HG03175 (cell line): ENCODE data around the gene TBC1D14.

Experiments
- ATAC-seq: cut with Tn5 transposase; IDR thresholded peaks from one replicate; pipeline ENCODE4 v1.9.1; 2021; ENCODE audit warnings: mild to moderate bottlenecking, moderate library complexity; ENCODE audit not compliant: unreplicated experiment

Gene TBC1D14, protein sequence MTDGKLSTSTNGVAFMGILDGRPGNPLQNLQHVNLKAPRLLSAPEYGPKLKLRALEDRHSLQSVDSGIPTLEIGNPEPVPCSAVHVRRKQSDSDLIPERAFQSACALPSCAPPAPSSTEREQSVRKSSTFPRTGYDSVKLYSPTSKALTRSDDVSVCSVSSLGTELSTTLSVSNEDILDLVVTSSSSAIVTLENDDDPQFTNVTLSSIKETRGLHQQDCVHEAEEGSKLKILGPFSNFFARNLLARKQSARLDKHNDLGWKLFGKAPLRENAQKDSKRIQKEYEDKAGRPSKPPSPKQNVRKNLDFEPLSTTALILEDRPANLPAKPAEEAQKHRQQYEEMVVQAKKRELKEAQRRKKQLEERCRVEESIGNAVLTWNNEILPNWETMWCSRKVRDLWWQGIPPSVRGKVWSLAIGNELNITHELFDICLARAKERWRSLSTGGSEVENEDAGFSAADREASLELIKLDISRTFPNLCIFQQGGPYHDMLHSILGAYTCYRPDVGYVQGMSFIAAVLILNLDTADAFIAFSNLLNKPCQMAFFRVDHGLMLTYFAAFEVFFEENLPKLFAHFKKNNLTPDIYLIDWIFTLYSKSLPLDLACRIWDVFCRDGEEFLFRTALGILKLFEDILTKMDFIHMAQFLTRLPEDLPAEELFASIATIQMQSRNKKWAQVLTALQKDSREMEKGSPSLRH

DNA sequence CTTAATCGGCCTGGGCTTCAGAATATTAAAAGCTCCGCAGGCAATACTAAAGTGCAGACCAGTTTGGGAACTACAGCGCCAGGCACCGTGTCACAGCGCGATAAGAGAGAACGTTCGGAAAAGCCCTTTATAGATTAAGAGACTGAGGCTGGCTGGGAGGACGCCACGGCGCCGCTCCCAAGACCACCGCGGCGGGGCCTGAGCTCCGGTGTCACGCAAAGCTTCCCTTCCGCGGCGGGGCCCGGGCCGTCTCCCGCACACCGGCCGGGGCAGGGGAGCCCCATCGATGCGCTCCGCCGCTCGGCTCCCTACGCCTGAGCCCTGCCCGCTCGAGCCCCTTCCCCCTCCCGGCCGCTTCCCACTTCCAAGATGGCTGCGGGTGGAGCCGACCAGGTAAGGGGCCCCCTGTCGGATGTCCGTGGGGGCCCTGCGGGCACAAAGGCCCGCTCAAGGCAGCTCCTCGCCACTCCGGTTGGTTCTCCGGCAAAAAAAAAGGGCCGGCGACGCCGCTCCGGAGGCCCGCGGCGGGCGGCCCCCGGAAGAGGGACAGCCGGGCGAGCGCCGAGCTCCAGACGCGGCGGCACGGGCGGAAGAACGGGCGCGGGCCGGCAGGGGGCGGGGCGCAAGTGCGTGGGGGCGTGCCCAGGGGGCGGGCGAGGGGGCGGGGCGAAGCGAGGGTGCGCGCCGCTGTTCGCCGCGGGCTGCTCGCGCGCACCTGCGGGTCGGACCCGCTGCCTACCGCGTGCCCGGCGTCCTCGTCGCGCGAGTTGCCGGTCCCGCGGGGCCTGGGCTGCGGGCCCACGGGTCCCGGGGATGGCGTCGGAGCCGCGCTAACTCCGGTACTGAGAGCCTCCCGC is at the start of gene TBC1D14:
Gene TBC1D14, plus strand, starts transcription at position 714 of the 857 bp plus-strand sequence. CDS start 13,564 bp downstream, outside the sequence.
- ATAC-seq, result peak; percentile 89

DNA sequence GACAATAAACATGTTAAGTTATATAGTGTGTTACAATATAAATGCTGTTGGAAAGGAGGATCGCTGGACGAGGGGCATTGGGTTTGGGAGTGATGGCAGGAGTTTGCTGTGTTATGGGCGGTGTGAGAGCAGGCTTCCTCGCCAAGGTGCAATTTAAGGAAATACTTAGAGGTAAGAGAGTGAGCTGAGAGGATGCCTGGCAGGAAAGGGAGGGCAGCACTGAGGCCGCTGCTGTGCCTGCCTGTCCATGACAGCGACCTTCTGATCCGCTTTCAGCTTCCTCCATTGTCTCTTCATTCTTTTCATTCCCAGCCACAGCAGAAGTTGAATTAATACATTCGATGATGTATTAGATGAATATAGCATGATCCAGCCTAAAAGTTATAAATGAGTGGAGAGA is 41.2 kb upstream of the TBC1D14 start:
- no peak for ATAC-seq

DNA sequence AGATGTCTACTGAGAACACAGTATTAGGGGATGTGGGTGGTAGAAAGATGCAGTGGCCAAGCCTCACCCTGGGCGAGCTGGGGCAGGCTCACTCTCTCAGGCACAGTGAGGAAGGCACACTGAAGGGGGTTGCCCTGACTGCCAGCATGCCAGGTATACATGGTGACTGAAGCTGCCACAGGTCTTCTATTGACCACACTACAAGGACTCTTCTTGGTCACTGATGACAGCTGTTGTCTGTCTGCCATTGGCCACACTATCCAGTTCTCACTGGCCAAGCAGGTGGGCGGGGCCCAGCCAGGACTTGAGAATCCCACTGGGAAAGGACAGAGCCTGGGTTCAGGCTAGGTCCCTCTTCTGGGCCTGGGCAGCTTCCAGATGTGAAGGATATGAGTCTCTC is 39.7 kb upstream of the TBC1D14 start:
- no peak for ATAC-seq

DNA sequence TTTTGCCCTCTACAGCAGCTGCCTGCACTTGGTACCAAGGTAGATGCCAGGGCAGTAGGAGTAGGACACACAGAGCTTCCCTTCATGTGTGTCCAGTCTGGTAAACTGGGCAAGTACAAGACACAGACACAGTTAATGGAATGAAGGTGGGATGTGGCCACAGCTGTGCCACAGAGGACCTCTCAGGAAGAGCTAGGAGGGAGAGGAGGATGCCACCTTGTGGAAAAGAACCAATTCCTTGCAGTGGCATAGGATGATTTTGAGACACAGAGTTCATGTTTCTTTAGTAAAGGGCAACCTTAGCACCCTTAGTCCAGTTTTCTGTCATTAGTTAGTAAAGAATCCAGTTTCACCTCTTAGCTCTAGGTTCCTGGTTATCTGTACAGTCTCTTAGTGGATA is 36.3 kb upstream of the TBC1D14 start:
- ATAC-seq, result no peak

DNA sequence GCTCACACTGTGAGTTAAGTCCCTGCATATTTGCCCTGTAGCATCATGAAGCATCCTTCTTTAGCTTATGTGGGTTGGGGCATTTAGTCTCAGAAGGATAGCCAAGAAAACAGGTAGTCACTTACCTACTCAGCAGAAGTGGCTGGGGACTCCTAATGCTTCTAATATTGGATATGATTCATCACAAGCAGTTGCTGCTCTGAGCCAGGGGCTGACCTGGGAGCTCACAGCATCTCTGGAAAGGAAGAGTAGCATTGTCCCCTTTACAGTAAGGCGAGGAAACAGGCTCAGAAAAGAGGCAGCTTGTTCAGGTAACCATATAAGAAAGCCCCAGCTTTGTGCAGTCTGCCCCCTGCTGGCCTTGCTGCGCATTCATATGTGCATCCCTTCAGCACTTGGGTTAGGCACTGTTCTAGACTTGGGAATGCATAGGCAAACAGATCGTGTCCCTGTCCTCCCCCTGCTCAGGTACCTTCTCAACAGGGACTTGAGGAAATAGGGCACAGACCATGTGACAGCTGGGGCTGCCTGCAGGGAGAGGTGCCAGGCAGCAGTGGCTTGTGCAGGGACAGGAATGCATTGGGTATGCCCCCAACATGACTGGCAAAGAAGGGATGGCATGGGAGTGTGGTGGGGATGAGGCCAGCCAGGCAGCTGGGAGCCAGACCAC is 35.7 kb upstream of the TBC1D14 start:
- peak; percentile 69 for ATAC-seq

DNA sequence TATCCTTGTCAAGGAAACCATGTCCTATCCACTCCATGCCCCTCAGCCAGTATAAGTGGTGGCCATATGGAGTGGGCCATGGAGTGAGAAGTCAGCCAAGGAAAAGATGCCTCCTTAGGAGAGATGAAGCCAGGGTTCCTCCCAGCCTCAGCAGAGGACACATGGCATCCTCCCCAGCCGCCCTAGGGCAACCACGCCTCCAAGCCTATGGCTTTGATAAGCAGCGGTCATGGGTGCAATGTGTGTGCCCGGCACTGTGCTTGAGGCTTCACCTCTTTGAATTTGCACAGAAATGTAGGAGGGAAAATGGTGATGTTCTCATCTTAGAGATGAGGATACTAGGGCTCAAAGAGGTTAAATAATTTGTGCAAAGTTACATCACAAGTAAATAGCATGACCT is 34.6 kb upstream of the TBC1D14 start:
- ATAC-seq, result no peak

DNA sequence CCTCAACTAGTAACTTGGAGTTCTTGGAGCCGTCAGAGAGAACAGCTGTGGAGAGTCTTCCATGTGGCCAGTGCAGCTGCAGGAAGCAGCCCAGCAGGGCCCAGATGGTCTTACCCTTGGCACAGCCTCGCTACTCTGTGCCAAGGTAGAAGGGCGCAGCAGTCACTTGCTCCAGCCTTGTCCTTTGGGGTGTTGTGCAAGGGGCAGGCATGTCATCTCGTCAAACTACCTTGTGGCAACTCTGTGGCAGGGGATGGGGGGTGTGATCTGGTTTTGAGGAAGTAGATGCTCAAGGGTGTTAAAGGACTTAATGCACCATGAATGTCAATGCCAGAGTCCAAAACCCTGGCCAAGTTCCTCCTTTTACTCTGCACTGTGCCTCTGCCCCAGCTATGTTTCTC is 34.2 kb upstream of the TBC1D14 start:
- peak; percentile 57 for ATAC-seq

DNA sequence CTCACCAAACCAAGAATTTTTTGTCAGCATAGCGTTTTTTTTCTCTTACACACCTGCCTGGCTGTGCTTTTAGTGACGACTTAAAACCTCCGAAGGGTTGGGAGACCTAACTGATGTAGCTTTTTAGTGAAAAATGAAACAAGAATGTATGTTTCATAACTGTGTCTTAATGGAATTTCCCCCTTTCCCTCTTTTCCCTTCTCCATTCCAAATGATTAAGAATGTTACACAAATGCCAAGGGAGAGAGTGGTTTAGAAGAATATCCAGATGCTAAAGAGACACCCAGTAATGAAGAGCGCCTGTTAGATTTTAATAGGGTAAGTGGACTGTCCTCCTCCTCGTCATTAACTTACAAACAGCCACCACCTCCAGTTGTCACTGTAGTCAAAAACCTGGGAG is 33.2 kb upstream of the TBC1D14 start:
- ATAC-seq, result no peak

DNA sequence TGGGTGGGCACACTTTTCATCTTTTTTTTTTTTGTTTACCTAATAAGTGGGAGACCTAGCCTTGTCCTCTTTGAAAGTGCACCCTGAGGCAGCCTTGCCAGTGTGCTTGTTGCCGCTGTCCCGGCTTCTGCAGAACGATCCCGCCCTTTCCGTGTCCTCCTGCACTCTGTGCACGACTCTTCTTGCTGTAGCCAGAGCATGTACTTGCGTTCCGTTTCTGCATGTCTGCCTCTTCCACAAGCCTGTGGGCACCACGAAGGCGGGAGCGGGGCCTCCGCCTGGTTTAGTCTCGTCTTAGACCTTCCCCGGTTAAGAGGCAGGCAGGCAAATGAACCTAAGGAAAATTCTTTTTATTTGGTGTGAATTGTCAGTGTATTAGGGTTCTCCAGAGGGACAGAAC is 32.6 kb upstream of the TBC1D14 start:
- no peak for ATAC-seq

DNA sequence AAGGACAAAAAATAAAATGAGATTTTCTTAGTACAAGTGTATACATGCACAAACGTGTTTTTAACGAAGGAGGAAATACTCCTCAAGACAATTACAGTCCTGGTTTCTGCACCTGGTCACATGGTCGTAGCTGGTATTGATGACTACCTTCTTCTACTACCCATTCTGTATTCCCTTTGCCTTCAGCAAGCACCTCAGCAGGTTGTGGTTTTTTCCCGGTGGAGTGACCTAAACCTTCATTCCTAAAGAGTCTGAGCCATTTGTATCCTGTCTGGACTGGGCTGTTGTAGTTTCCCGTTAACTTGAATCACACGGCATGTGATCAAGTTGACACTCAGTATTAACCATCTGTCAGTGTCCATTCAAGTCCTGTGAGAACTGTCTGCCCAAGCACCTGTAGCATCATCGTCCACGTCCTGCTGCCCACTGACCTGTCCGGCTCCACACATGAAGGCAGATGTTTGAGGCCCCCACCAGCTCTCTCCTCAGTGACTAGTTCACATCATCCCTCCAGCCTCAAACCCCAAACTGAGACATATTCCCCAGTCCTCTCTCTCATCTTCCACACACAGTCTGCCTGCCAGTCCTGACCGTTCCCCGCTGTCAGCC is 31.1 kb upstream of the TBC1D14 start:
- ATAC-seq, result no peak

DNA sequence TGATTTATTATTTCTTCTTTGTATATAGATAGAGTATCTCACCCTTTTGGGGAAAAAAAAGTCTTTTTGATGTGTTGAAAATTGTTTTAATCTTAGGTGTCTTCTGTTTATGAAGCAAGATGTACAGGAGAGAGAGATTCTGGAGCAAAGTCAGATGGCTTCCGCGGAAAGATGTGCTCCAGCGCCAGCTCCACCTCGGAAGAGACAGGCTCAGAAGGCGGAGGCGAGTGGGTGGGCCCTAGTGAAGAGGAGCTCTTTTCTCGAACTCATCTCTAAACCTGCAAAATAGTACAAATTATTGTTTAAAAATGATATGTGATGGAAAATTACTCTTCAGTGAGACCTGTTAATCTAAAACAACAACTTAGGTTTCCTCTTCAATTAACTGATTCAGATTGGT is 28.9 kb upstream of the TBC1D14 start:
- ATAC-seq, result no peak

DNA sequence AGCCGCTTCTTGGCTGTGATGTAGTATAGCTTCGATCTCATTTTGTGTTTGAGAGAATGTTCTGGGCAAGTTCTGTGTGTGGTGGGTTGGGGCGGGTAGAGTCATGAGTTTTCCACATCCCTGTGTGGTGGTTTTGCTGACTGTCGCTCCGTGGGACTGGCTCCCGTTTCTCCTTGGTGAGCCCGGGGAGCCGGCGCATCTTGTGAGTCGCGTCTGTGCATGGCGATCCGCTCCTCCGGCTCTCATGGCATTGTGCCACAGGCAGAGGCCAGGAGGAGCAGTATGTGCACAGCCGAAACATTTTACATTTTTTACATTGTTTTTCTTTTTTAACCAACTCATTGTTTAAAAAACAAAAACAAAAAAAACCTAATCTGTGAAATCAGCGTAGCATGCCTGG is 27.7 kb upstream of the TBC1D14 start:
- no peak for ATAC-seq

DNA sequence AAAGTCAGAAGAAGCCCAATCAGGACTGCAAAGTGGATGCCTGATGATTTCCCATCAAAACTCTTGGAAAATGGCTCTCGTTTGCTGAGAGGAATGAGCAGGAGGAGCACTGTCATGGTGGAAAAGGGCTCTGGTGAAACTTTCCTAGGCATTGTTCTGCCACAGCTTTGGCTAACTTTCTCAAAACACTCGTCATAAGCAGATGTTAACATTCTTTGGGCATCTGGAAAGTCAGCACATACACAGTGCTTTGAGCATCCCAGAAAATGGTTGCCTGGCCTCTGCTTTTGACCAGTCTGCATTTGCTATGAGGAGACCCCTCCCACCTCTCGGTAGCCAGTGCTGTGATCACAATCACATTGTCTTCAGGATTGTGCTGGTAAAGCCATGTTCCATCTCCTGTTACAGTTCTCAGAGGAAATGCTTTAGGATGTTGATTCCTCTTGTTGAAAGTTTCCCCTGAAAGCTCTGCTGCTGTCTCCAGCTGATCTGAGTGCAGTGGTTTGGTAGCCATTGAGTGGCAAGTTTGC is 25.2 kb upstream of the TBC1D14 start:
- ATAC-seq, result no peak

DNA sequence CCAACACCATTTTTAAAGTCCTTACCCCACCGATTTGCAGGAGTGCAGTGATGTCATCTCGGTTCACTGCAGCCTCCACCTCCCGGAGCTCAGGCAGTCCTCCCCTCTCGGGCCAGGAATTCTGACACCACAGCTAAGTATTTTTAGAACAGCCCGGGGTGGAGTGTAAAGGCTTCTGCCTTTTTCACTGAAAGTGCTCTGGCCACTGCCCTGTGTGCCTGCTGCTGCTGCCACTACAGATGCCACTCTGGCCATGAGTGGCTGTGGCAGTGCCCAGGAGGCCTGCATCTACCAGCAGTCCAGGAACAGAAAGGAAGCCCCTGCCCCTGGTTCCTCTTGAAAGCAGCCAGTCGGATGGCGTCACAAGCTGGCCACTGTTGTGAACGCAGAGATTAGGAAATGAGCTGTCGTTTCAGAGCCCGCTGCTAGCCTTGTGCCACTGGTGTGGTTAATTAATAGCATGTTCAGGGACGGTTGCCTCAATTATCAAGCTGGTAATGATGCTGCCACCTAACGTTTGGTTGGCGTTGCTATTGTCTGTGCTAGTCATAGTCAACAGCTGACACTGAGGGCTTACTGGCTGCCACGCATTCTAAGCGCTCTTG is 23.6 kb upstream of the TBC1D14 start:
- ATAC-seq, result peak; percentile 68

DNA sequence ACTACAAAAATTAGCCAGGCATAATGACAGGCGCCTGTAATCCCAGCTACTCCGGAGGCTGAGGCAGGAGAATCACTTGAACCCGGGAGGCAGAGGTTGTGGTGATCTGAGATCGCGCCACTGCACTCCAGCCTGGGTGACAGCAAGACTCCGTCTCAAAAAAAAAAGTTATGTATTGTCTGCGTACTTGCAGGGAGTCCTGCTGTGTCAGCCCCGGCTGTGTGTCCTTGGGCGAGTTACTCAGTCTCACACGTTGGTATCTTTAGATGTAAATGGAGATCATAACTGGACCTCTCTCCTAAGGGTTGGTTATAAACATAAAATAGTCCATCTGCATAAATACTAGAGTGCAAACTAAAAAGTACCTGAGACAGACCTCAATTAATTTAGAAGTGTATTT is 22.7 kb upstream of the TBC1D14 start:
- ATAC-seq, result no peak

DNA sequence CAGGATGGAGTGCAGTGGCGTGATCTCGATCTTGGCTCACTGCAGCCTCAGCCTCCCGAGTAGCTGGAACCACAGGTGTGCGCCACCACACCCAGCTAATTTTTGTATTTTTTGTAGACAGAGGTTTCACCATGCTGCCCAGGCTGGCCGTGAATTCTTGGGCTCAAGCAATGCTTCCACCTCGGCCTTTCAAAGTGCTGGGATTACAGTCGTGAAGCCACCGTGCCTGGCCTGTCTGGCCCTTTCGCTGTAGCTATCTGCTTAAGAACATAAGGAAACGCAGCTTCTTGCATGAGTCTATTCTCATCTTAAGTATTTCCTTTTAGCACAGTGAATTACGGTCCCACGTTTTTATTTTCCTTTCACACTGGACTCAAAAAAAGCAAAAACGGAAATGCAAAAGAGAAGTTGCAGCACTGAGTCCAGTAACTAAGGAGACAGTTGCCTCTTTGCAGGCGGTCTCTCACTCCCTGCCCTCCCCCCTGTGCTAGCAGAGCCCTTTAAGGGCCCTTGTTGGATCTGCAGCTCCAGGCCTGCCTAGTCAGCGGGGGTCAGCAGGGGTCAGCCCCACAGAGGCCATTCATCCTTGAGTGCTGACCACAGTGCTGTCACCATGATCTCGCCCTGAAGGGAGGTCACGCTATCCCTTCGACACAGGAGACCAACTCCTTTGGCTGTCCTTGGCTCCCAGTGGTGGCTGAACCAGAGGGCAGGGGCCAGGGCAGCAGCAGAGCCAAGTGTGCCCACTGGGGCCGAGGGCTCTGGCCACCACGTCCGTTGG is 21.8 kb upstream of the TBC1D14 start:
- ATAC-seq, result no peak

DNA sequence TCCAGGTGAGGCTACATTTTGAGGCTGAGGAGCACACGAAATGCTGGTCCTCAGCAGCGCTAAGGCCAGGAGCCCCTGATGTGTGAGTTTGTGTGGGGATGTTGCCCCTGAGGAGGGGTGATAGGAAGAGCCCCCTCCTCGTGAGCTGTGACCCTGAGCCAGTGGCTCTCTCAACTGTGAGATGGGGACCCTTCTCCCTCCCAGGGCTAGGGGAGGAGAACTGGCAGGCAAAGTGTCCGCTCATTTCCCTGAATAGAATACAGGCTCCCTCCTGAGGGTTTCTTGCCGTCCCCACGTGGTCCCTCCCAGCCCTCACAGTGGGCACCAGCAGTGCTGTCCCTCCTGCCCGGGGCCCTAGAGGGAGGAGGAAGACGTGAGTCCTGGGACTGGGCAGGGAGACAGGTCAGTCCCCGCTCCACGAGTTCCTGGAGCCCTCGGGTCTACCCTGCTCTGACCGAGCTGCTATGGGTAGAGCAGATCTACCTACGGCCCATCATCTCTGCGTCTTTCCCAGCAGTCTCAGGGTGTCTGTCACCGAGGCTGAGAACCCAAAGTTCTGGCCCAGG is 21.0 kb upstream of the TBC1D14 start:
- ATAC-seq, result no peak

DNA sequence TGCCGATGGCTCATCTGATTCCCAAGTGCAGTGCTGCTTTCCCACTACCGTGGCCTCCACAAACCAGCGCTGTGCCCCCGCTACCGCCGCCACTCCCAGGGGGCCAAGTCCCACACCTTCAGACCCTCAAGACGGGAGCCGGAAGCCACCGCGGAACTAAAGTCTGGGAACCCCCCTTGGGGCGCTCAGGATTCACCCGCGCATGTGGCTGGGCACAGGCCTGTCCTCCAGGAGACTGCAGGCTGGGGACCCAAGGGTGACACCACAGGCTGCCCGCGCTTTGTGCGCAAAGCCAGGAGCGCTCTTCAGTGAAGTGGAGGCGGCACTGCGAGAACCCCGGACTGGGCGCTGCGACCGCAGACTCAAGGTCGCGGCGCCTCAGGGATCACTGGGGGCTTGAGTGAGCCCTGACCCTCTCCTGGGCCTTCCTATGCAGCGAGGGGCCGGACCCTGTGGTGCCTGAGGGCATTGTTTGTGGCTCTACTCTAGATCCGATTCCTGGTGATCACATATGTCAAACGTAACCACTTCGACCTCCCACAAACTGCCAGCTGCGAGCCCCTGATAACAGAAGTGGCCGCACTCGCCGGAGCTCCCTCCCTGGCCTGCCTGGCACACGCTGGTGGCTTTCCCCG is 20.4 kb upstream of the TBC1D14 start:
- no peak for ATAC-seq
